Psoas muscle (tissue), 8 donors: Measurements from ENCODE around the gene EIF5A. TPM values are rescaled to one million over a fixed set of nuclear protein-coding genes. Genes with fewer than 3 reads are reported as not detected.
A peak's percentile ranks its signal among the peaks of the same experiment; 100 is the strongest.

Source experiments
- ATAC-seq, 4 donors: fragments of 200-7000 bp; cut with Tn5 transposase; one replicate each; pipeline ENCODE4 v1.9.1; 2020; ENCODE audit warnings: moderate library complexity in 3 of 4, mild to moderate bottlenecking in 2 of 4
- DNase-seq, 2 donors: peaks; one replicate each; pipeline ENCODE4 v3.0.0-alpha.2; 2020
- H3K27ac ChIP-seq: fragments of 200-600 bp; one replicate; pipeline ENCODE4 v1.8.0; 2022
- H3K27me3 ChIP-seq, 3 donors: fragments of 200-600 bp in 1 of 3; one replicate each; pipeline versions ENCODE4 v1.6.1 to v1.8.0; 2013 to 2022; ENCODE audit warnings: low read length in 2 of 3, mild to moderate bottlenecking in 2 of 3, moderate library complexity in 1 of 3; ENCODE audit not compliant: insufficient read depth in 3 of 3
- H3K36me3 ChIP-seq, 2 donors: fragments of 200-600 bp in 1 of 2; one replicate each; pipeline versions ENCODE4 v1.6.1 to v1.8.0; 2013 to 2022; ENCODE audit warnings: low read depth in 1 of 2, mild to moderate bottlenecking in 1 of 2, moderate library complexity in 1 of 2; ENCODE audit not compliant: insufficient read depth in 1 of 2
- H3K4me1 ChIP-seq: fragments of 200-600 bp; one replicate; pipeline ENCODE4 v1.8.0; 2022
- H3K4me3 ChIP-seq: fragments of 200-600 bp; one replicate; pipeline ENCODE4 v1.8.0; 2022; ENCODE audit warnings: mild to moderate bottlenecking
- H3K9me3 ChIP-seq: fragments of 200-600 bp; one replicate; pipeline ENCODE4 v1.8.0; 2022
- WGBS, 3 donors: extraction: QIAGEN DNeasy Blood & Tissue Kit; methylation state at CpG; one replicate each; pipeline versions ENCODE4 v1.1.6 to v1.1.7; 2013; 5-methylcytosine and 5-hydroxymethylcytosine counted together
- intact Hi-C, 2 donors: fragments of 100-400 bp; cut with DNase I; formaldehyde crosslinking; loops; one replicate each; pipeline versions ENCODE4 v1.11.0 to v1.14.2; 2022
- polyA plus RNA-seq, 3 donors: library from polyadenylated mRNA; stranded (reverse); fragments of 200-250 nt; gene quantifications; one replicate each; pipeline ENCODE4 v1.2.3, GENCODE V29; 2013
- total RNA-seq, 4 donors: library from RNA; stranded (reverse); fragmentation: NEBNext Ultra II Directional in 2 of 4; extraction: Animal tissue kit (Norgen Biotek cat#: 25700) in 2 of 4; gene quantifications; one replicate each; pipeline versions ENCODE4 v1.2.1 to v1.2.4, GENCODE V29; 2021 to 2023
- TF ChIP-seq, protein P1 (sequence below): fragments of 200-600 bp; IDR thresholded peaks from one replicate; pipeline ENCODE4 v1.8.0; 2022; ENCODE audit warnings: antibody characterized with exemption
- donor health status: healthy with polysubstance abuse.
- donor health status: DM: no; HTN: no; CAD: no; lungs with moderate emphysema.
- donor health status: Bipolar disorder and iron deficiency.
- donor health status: healthy.
- donor health status: DM: yes; HTN: yes; CAD: no.
- donor health status: DM: no; HTN: no; CAD: no.
- donor health status: DM: no; HTN: no; CAD: no.
- donor health status: DM: yes; HTN: yes; CAD: no.

The EIF5A gene
- total and polyA plus RNA-seq, 7 donors: 293 to 1,107 (median 518) TPM

DNA sequence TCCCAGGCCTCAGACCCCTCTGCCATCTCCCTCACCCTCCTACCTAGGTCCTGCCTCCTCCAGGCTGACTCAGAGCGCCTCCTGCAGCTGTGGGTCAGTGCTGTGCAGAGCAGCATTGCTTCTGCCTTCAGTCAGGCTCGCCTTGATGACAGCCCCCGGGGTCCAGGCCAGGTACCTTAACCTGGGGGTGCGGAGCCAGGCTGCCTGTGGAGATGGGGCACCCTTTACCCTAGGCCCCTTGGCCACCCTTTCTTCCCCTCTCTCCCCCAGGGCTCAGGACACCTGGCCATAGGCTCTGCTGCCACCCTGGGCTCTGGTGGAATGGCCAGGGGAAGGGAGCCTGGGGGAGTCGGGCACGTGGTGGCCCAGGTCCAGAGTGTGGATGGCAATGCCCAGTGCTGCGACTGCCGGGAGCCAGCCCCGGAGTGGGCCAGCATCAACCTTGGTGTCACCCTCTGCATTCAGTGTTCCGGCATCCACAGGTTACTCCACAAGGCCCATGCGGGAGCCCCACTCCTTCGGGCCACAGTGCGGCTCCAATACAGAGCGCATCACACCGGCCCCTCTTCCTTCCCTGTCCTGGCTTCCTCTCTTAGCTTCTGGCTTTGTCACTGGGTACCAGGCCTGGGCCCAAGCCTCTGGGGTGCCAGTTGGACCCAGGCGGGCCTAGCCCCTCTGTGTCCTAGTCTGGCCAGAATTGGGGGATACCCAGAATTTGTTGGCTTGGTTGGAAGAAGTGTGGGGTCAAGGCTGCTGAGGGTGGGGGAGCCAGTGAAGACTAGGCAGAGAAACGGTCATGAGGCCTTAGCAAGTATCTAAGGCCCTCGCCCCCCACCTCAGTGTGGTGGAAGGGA lies 39.6 kb downstream of the EIF5A start:
- H3K4me1 ChIP-seq: peaks cover 30% of the 10 kb centered on the region

DNA sequence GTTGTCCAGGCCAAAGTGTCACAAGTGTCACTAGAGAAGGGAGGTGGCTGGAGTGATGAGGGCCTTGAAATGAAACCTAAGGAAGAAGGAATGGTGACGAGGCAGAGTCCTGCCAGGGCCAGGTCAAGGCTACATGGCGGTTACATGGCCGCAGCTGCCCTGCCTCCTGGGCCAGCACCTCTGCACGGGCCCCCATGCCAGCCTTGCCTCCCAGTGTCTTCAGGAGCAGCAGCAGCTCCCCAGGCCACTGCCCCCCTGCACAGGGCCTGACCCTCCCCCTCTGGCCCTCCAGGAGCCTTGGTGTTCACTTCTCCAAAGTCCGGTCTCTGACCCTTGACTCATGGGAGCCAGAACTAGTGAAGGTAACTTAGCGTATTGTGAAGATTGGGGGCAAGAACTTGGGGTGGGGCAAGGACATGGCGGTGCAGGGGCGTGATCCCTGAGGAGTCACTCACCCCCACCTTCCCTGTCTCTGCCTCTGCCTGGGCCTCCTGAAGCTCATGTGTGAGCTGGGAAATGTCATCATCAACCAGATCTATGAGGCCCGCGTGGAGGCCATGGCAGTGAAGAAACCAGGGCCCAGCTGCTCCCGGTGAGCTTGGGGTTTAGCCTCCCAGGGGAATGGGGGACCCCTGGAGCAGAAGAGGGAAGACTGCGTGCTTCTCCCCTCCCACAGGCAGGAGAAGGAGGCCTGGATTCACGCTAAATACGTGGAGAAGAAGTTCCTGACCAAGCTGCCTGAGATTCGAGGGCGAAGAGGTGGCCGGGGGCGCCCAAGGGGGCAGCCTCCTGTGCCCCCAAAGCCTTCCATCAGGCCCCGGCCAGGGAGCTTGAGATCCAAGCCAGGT lies 40.4 kb downstream of the EIF5A start:
- peaks cover 0 to 3% (median 0%) of the 10 kb centered on the region in 3 donors for H3K27me3 ChIP-seq
- ATAC-seq (no peak), DNase-seq (peak in 1 of 2 donors; percentile 70)
- intact Hi-C loops: loop anchor here (5.0 to 10.0 kb wide), 3 partner anchors 66 to 83 kb away; partner anchors contain the start of genes CLDN7 (in 1 of the 2) and SLC2A4 (in 1 of the 2)
- no peaks in the 10 kb centered on the region for H3K36me3 ChIP-seq
- no peak overlapping the region for H3K4me3 ChIP-seq
- TF ChIP-seq, protein P1, sequence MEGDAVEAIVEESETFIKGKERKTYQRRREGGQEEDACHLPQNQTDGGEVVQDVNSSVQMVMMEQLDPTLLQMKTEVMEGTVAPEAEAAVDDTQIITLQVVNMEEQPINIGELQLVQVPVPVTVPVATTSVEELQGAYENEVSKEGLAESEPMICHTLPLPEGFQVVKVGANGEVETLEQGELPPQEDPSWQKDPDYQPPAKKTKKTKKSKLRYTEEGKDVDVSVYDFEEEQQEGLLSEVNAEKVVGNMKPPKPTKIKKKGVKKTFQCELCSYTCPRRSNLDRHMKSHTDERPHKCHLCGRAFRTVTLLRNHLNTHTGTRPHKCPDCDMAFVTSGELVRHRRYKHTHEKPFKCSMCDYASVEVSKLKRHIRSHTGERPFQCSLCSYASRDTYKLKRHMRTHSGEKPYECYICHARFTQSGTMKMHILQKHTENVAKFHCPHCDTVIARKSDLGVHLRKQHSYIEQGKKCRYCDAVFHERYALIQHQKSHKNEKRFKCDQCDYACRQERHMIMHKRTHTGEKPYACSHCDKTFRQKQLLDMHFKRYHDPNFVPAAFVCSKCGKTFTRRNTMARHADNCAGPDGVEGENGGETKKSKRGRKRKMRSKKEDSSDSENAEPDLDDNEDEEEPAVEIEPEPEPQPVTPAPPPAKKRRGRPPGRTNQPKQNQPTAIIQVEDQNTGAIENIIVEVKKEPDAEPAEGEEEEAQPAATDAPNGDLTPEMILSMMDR: no peak
- peak overlapping the region; percentile 100 for H3K27ac ChIP-seq
- no peaks in the 10 kb centered on the region for H3K9me3 ChIP-seq
- 44 to 58% (median 49%) methylated on average over 18 to 19 of the region's 19 CpGs for WGBS, 3 donors
- H3K4me1 ChIP-seq: peaks cover 35% of the 10 kb centered on the region

More for the DNA sequence above, 39.6 kb downstream of the EIF5A start:
- ATAC-seq (no peak), DNase-seq (no peak)
- Histone ChIP-seq H3K4me3 (no peak overlapping the region), H3K36me3 (no peaks in the 10 kb centered on the region), H3K27ac (peak overlapping the region; percentile 100), H3K9me3 (no peaks in the 10 kb centered on the region), H3K27me3 (peaks cover 0 to 3% (median 0%) of the 10 kb centered on the region in 3 donors)
- TF ChIP-seq, protein P1: no peak
- WGBS, 3 donors: 50 to 66% (median 51%) methylated on average over 17 to 18 of the region's 18 CpGs
- intact Hi-C loops: loop anchor here (5.0 to 10.0 kb wide), 3 partner anchors 65 to 82 kb away; partner anchors contain the start of genes CLDN7 (in 1 of the 2) and SLC2A4 (in 1 of the 2)

DNA sequence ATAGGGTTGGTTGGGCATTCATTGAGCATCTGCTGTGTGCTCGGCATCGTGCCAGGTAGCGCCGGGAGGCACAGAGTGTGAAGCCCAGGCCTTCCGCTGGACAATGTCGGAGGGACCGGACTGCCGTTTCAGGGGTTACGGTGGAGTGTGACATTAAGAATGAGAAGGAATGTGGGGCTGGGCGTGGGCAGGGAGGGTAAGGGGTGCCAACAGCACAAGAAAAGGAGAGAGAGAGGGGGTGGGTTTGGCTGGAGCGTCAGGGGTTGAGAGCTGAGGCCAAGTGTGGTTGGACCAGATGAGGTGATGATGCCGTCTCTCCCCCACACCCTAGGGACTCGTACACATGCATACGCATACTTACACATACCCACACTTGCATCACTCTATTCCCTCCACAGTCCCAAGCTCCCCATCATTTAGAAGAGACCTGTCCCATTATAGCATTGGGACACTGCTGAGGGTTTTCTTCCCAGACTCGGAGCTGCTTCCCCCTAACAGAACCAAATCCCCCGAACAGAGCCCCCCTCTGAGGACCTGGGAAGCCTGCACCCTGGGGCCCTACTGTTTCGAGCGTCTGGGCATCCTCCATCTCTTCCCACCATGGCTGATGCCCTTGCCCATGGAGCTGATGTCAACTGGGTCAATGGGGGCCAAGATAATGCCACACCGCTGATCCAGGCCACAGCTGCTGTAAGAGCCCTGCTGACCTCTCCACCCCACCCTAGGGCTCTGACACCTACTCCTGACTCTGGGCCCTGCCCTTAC lies 41.2 kb downstream of the EIF5A start:
- Histone ChIP-seq H3K9me3 (no peaks in the 10 kb centered on the region), H3K4me1 (peaks cover 43% of the 10 kb centered on the region), H3K36me3 (no peaks in the 10 kb centered on the region), H3K4me3 (peak overlapping the region; percentile 98), H3K27ac (peak overlapping the region; percentile 100), H3K27me3 (no peaks in the 10 kb centered on the region)
- ATAC-seq (no peak), DNase-seq (peak in 1 of 2 donors; percentile 75)
- 31 to 39% (median 37%) methylated on average over 19 of the region's 19 CpGs for WGBS, 3 donors
- TF ChIP-seq, protein P1: no peak
- intact Hi-C loops: loop anchor here (5.0 to 10.0 kb wide), 3 partner anchors 66 to 84 kb away; partner anchors contain the start of genes CLDN7 (in 1 of the 2) and SLC2A4 (in 1 of the 2)
